Mesenchymal stem cell (in vitro differentiated cells and primary cell): Measurements from ENCODE around the gene RNPS1.

ENCODE experiments used
- DNase-seq: peaks from one replicate; pipeline ENCODE4 v3.0.0-alpha.2; 2013
- H2AFZ ChIP-seq: one replicate; pipeline ENCODE4 v1.6.1; 2013; ENCODE audit warnings: low read depth, mild to moderate bottlenecking, control low read depth, inconsistent platforms, low read length, moderate library complexity
- H2AK5ac ChIP-seq: 2 replicates; pipeline ENCODE4 v1.6.1; 2013; ENCODE audit warnings: low read length, moderate library complexity, mild to moderate bottlenecking, inconsistent platforms; ENCODE audit not compliant: severe bottlenecking
- H2BK120ac ChIP-seq: one replicate; pipeline ENCODE4 v1.6.1; 2013; ENCODE audit warnings: low read depth, mild to moderate bottlenecking, inconsistent platforms, low read length, moderate library complexity
- H2BK12ac ChIP-seq, 2 experiments: one replicate each; pipeline ENCODE4 v1.6.1; 2013; ENCODE audit warnings: inconsistent platforms in 2 of 2, low read length in 2 of 2, mild to moderate bottlenecking in 2 of 2, moderate library complexity in 2 of 2, control low read depth in 1 of 2
- H2BK15ac ChIP-seq: one replicate; pipeline ENCODE4 v1.6.1; 2013; ENCODE audit warnings: mild to moderate bottlenecking, low read depth, inconsistent platforms; ENCODE audit not compliant: poor library complexity, severe bottlenecking
- H2BK5ac ChIP-seq: 2 replicates; pipeline ENCODE4 v1.6.1; 2013; ENCODE audit warnings: low read depth, mild to moderate bottlenecking, low read length, control low read depth, inconsistent platforms; ENCODE audit not compliant: poor library complexity, severe bottlenecking
- H3K14ac ChIP-seq, 2 experiments: one replicate each; pipeline ENCODE4 v1.6.1; 2013; ENCODE audit warnings: inconsistent platforms in 2 of 2, low read length in 2 of 2, control low read depth in 1 of 2, mild to moderate bottlenecking in 1 of 2, moderate library complexity in 1 of 2
- H3K18ac ChIP-seq, 2 experiments: one replicate each; pipeline ENCODE4 v1.6.1; 2013; ENCODE audit warnings: inconsistent platforms in 2 of 2, low read length in 2 of 2, control low read depth in 1 of 2, low read depth in 1 of 2, mild to moderate bottlenecking in 1 of 2
- H3K23ac ChIP-seq, 2 experiments: one replicate each; pipeline ENCODE4 v1.6.1; 2013; ENCODE audit warnings: inconsistent platforms in 2 of 2, low read length in 2 of 2, mild to moderate bottlenecking in 2 of 2, moderate library complexity in 2 of 2, control low read depth in 1 of 2
- H3K27ac ChIP-seq: 2 replicates; pipeline ENCODE4 v1.5.1; 2013; ENCODE audit warnings: mild to moderate bottlenecking, moderate library complexity, low read length, control low read depth, inconsistent platforms; ENCODE audit not compliant: poor library complexity, severe bottlenecking
- H3K27me3 ChIP-seq, 2 experiments: 2 replicates each; pipeline versions ENCODE4 v1.6.1 to v1.7.0; 2013; ENCODE audit warnings: low read length in 2 of 2, mild to moderate bottlenecking in 2 of 2, moderate library complexity in 2 of 2, control low read depth in 1 of 2, inconsistent platforms in 1 of 2; ENCODE audit not compliant: control insufficient read depth in 1 of 2, insufficient read depth in 1 of 2
- H3K36me3 ChIP-seq, 2 experiments: 2 replicates each; pipeline versions ENCODE4 v1.6.1 to v1.7.0; 2013; ENCODE audit warnings: low read length in 2 of 2, control low read depth in 1 of 2, inconsistent platforms in 1 of 2, low read depth in 1 of 2, mild to moderate bottlenecking in 1 of 2; ENCODE audit not compliant: insufficient read depth in 2 of 2, control insufficient read depth in 1 of 2
- H3K4ac ChIP-seq, 2 experiments: one replicate each; pipeline ENCODE4 v1.6.1; 2013; ENCODE audit warnings: inconsistent platforms in 2 of 2, low read length in 2 of 2, mild to moderate bottlenecking in 2 of 2, moderate library complexity in 2 of 2, control low read depth in 1 of 2, low read depth in 1 of 2
- H3K4me1 ChIP-seq: 2 replicates; pipeline ENCODE4 v1.6.1; 2013; ENCODE audit warnings: low read depth, low read length, control low read depth; ENCODE audit not compliant: control insufficient read depth, insufficient read depth
- H3K4me2 ChIP-seq: 2 replicates; pipeline ENCODE4 v1.6.1; 2013; ENCODE audit warnings: low read length, mild to moderate bottlenecking, inconsistent platforms; ENCODE audit not compliant: poor library complexity, severe bottlenecking
- H3K4me3 ChIP-seq, 2 experiments: 2 replicates each; pipeline versions ENCODE4 v1.5.1 to v1.7.0; 2013; ENCODE audit warnings: low read length in 2 of 2, mild to moderate bottlenecking in 2 of 2, control low read depth in 1 of 2, low read depth in 1 of 2; ENCODE audit not compliant: insufficient read depth in 1 of 2
- H3K79me1 ChIP-seq: replicated peaks from 2 replicates; pipeline ENCODE4 v1.6.1; 2013; ENCODE audit warnings: mild to moderate bottlenecking, control low read depth, low read length, inconsistent platforms; ENCODE audit not compliant: poor library complexity, severe bottlenecking
- H3K9ac ChIP-seq: 2 replicates; pipeline ENCODE4 v1.7.0; 2013; ENCODE audit warnings: mild to moderate bottlenecking, low read length, moderate library complexity
- H3K9me3 ChIP-seq: 2 replicates; pipeline ENCODE4 v1.7.0; 2013; ENCODE audit warnings: mild to moderate bottlenecking, low read length; ENCODE audit not compliant: control insufficient read depth
- H4K8ac ChIP-seq: one replicate; pipeline ENCODE4 v1.6.1; 2013; ENCODE audit warnings: inconsistent platforms, mild to moderate bottlenecking, low read length, moderate library complexity
- H4K91ac ChIP-seq: one replicate; pipeline ENCODE4 v1.6.1; 2013; ENCODE audit warnings: mild to moderate bottlenecking, low read length, inconsistent platforms
- WGBS: methylation state at CpG from one replicate; pipeline ENCODE4 v1.1.7; 2013; ENCODE audit warnings: mixed read lengths; 5-methylcytosine and 5-hydroxymethylcytosine counted together

Gene RNPS1

DNA sequence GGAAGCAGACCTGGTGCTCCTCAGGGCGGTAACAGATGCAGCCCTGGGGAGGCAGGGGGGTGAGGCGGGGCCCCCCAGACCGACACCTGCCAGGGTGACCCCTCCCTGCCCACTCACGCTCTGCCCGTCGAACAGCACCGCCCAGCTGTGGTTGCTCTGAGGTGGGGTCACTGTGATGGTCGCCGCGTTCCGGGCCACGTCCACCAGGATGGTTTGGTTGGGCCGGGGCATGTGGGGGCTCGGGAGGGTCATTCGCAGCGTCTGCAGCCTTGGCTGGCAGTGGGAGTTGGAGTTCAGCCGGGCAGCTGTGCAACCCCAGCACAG, 58.0 kb downstream of the RNPS1 start:
- Histone ChIP-seq H3K23ac (no peak overlapping the region), H3K4me3 (no peak overlapping the region), H2BK5ac (no peak overlapping the region), H3K27ac (no peak overlapping the region), H3K9me3 (no peaks in the 10 kb centered on the region), H3K14ac (no peak overlapping the region), H3K4ac (no peak overlapping the region), H2BK12ac (no peak overlapping the region), H3K9ac (no peak overlapping the region), H4K91ac (no peak overlapping the region), H4K8ac (no peak overlapping the region), H3K4me2 (no peak overlapping the region), H3K27me3 (no peaks in the 10 kb centered on the region), H3K18ac (no peak overlapping the region), H3K36me3 (peaks cover 31 to 67% of the 10 kb centered on the region in 2 experiments), H2AK5ac (no peak overlapping the region), H2AFZ (no peak overlapping the region), H2BK15ac (no peak overlapping the region), H2BK120ac (no peak overlapping the region), H3K4me1 (peaks cover 48% of the 10 kb centered on the region), H3K79me1 (peaks cover 38% of the 10 kb centered on the region)
- whole genome bisulfite sequencing = 97% methylated on average over 14 of the region's 17 CpGs
- DNase-seq = no peak

DNA sequence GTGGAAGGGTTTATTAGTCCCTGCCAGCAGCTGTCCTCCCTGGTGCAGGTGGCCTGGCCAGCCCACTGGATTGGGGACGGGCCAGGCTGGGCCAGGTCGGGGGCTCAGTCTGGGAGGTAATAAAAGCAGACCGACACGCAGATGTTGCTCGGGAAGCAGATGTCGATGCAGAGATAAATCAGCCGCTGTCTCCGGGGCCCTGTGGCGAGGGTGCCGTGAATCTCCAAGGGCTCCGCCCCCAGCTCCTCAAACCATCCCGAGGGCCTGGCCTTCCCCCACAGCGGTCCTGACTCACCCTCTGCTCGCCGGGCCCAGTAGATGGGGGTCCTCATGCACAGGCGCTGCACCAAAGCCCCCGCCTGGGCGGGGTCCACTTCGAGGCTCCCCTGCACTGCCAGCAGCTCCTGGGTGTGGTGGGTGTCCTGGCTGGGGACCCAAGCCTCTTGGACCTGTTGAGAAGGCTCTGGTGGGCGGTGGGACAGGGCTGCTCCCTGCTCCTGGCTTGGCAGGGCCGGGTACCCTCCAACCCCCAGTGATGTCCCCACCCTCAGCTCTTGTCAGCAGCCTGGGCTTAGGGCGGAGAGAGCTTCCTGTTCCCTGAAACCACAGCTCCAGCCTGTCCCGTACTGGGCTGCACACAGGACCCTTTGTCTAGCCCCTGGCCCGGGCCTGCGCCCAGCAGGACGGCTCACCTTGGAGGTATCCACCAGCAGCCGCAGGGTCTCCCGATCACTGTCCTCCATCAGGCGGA, 58.5 kb downstream of the RNPS1 start:
- H2BK5ac ChIP-seq = no peak overlapping the region
- H3K14ac ChIP-seq = no peak overlapping the region
- H3K4ac ChIP-seq = no peak overlapping the region
- H2BK15ac ChIP-seq = peak overlapping the region; percentile 45
- H2BK12ac ChIP-seq = no peak overlapping the region
- peaks cover 31 to 67% of the 10 kb centered on the region in 2 experiments for H3K36me3 ChIP-seq
- H3K4me3 ChIP-seq = no peak overlapping the region
- no peak overlapping the region for H2BK120ac ChIP-seq
- no peak overlapping the region for H3K9ac ChIP-seq
- WGBS = 87% methylated on average over 29 of the region's 29 CpGs
- H3K4me2 ChIP-seq = no peak overlapping the region
- peaks cover 51% of the 10 kb centered on the region for H3K4me1 ChIP-seq
- no peak overlapping the region for H3K27ac ChIP-seq
- H4K91ac ChIP-seq = no peak overlapping the region
- H2AK5ac ChIP-seq = no peak overlapping the region
- DNase-seq = no peak
- H3K18ac ChIP-seq = no peak overlapping the region
- H3K23ac ChIP-seq = no peak overlapping the region
- H3K9me3 ChIP-seq = no peaks in the 10 kb centered on the region
- H2AFZ ChIP-seq = no peak overlapping the region
- no peaks in the 10 kb centered on the region for H3K27me3 ChIP-seq
- H3K79me1 ChIP-seq = peaks cover 38% of the 10 kb centered on the region
- H4K8ac ChIP-seq = no peak overlapping the region

DNA sequence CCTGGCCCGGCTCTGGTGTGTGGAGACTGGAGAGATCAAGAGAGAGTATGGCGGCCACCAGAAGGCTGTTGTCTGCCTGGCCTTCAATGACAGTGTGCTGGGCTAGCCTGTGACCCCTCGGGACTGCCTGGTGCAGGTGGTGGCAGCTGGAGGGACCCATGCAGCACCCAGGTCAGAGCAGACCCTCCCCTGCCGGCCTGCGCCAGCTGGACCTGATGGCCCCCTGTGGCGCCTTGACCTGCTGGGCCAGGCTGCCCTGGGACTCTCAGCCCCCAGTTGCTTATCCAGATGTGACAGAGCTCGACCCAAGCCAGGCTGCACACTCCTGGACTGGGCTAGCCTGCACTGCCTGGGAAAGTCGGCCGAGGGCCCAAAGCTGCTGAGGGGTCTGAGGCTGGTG, 59.2 kb downstream of the RNPS1 start:
- 95% methylated on average over 9 of the region's 9 CpGs for WGBS
- H2BK5ac ChIP-seq = no peak overlapping the region

DNA sequence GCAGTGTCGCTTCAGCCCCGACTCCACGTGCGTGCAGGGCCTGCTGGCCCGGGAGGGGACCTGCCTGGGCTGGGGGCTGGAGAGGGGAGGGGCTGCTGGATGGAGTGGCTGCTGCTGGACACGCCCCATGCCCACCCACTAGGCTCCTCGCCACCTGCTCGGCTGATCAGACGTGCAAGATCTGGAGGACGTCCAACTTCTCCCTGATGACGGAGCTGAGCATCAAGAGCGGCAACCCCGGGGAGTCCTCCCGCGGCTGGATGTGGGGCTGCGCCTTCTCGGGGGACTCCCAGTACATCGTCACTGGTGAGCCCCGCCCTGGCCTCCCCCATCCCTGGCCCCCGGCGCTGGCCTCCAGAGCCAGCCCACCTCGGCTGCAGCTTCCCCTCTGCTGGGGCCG, 59.6 kb downstream of the RNPS1 start:
- Histone ChIP-seq H2BK15ac (no peak overlapping the region), H2BK5ac (no peak overlapping the region), H3K4ac (no peak overlapping the region), H3K27ac (no peak overlapping the region), H3K27me3 (no peaks in the 10 kb centered on the region), H4K91ac (no peak overlapping the region), H3K9me3 (no peaks in the 10 kb centered on the region), H2BK12ac (no peak overlapping the region), H3K36me3 (peaks cover 31 to 67% of the 10 kb centered on the region in 2 experiments), H3K4me3 (no peak overlapping the region), H3K23ac (no peak overlapping the region), H3K79me1 (peaks cover 38% of the 10 kb centered on the region), H3K4me1 (peaks cover 45% of the 10 kb centered on the region), H2AK5ac (no peak overlapping the region), H3K4me2 (no peak overlapping the region), H3K18ac (no peak overlapping the region), H2BK120ac (no peak overlapping the region), H3K14ac (no peak overlapping the region), H3K9ac (no peak overlapping the region), H4K8ac (no peak overlapping the region), H2AFZ (no peak overlapping the region)
- 96% methylated on average over 19 of the region's 23 CpGs for WGBS
- DNase-seq = no peak

More for the DNA sequence above, 59.2 kb downstream of the RNPS1 start:
- Histone ChIP-seq H3K4me3 (no peak overlapping the region), H3K79me1 (peaks cover 38% of the 10 kb centered on the region), H2BK120ac (no peak overlapping the region), H3K27ac (no peak overlapping the region), H3K4me2 (no peak overlapping the region), H3K4me1 (peaks cover 48% of the 10 kb centered on the region), H3K4ac (no peak overlapping the region), H2BK15ac (no peak overlapping the region), H3K23ac (no peak overlapping the region), H3K27me3 (no peaks in the 10 kb centered on the region), H3K9me3 (no peaks in the 10 kb centered on the region), H3K18ac (no peak overlapping the region), H4K8ac (no peak overlapping the region), H4K91ac (no peak overlapping the region), H3K9ac (no peak overlapping the region), H2AK5ac (no peak overlapping the region), H3K36me3 (peaks cover 31 to 67% of the 10 kb centered on the region in 2 experiments), H3K14ac (no peak overlapping the region), H2AFZ (no peak overlapping the region), H2BK12ac (no peak overlapping the region)
- DNase-seq = no peak
